ENCODE results near the gene YY1.
"Not testable (repeated sequence)": the region's sequence is repeated elsewhere in the genome, so short reads cannot be mapped to it uniquely, and the experiment has no call there.

Gene YY1

GRCh38 chr14:100286484-100287191 lies 47.7 kb downstream of the YY1 start:
- no peak overlapping the region for H2AFZ ChIP-seq (ENCODE audit: low read depth, low read length)
- H3K4me2 ChIP-seq (ENCODE audit: insufficient read depth, low read length): no peak overlapping the region; the same call in 1 of the 2 replicates
- no peaks in the 10 kb centered on the region for H3K9me3 ChIP-seq (ENCODE audit: insufficient read depth, low read length, severe bottlenecking)
- H3K27ac ChIP-seq (ENCODE audit: low read length): no peak overlapping the region
- TF ChIP-seq CTCF (IDR thresholded peaks at IDR 0.05; ENCODE audit: borderline replicate concordance, extremely low read depth, low read length, poor library complexity, severe bottlenecking) (no peak), EZH2 (IDR thresholded peaks at IDR 0.05; ENCODE audit: borderline replicate concordance, low read depth, low read length, severe bottlenecking) (no peak)
- H3K36me3 ChIP-seq (ENCODE audit: insufficient read depth, low read length): peaks cover 43% of the 10 kb centered on the region
- H4K20me1 ChIP-seq (ENCODE audit: insufficient read depth, low read length): peaks cover 66% of the 10 kb centered on the region
- H3K4me3 ChIP-seq (ENCODE audit: low read depth in 1 of 2, low read length in 2 of 2): no peak overlapping the region
- H3K9ac ChIP-seq (ENCODE audit: low read depth, low read length): no peak overlapping the region
- ATAC-seq (ENCODE audit: insufficient read depth, low read depth) (no peak), DNase-seq (no peak)
- H3K4me1 ChIP-seq (ENCODE audit: insufficient read depth, low read length): peaks cover 15% of the 10 kb centered on the region
- no peaks in the 10 kb centered on the region for H3K27me3 ChIP-seq (ENCODE audit: insufficient read depth, low read length, poor library complexity)
- peaks cover 30% of the 10 kb centered on the region for H3K79me2 ChIP-seq (ENCODE audit: insufficient read depth, low read length)

- Histone ChIP-seq H3K27me3 (ENCODE audit: insufficient read depth, low read length, poor library complexity) (no peaks in the 10 kb centered on the region), H2AFZ (ENCODE audit: low read depth, low read length) (no peak overlapping the region), H3K9me3 (ENCODE audit: insufficient read depth, low read length, severe bottlenecking) (no peaks in the 10 kb centered on the region), H3K36me3 (ENCODE audit: insufficient read depth, low read length) (peaks cover 44% of the 10 kb centered on the region), H3K4me1 (ENCODE audit: insufficient read depth, low read length) (peaks cover 15% of the 10 kb centered on the region), H4K20me1 (ENCODE audit: insufficient read depth, low read length) (peaks cover 65% of the 10 kb centered on the region), H3K4me3 (ENCODE audit: low read depth in 1 of 2, low read length in 2 of 2) (no peak overlapping the region), H3K9ac (ENCODE audit: low read depth, low read length) (no peak overlapping the region), H3K4me2 (ENCODE audit: insufficient read depth, low read length) (no peak overlapping the region), H3K27ac (ENCODE audit: low read length) (no peak overlapping the region), H3K79me2 (ENCODE audit: insufficient read depth, low read length) (peaks cover 24% of the 10 kb centered on the region)
- TF ChIP-seq EZH2 (IDR thresholded peaks at IDR 0.05; ENCODE audit: borderline replicate concordance, low read depth, low read length, severe bottlenecking): no peak
- no peak for TF ChIP-seq CTCF (IDR thresholded peaks at IDR 0.05; ENCODE audit: borderline replicate concordance, extremely low read depth, low read length, poor library complexity, severe bottlenecking)
- ATAC-seq (ENCODE audit: insufficient read depth, low read depth): no peak
- no peak for DNase-seq
Observed at GRCh38 chr14:100287202-100287997, 48.5 kb downstream of the YY1 start.

- H3K27ac ChIP-seq (ENCODE audit: low read length); H3K9ac ChIP-seq (ENCODE audit: low read depth, low read length); H3K27me3 ChIP-seq (ENCODE audit: insufficient read depth, low read length, poor library complexity); ATAC-seq (ENCODE audit: insufficient read depth, low read depth); H2AFZ ChIP-seq (ENCODE audit: low read depth, low read length); H3K4me2 ChIP-seq (ENCODE audit: insufficient read depth, low read length); DNase-seq; H3K4me3 ChIP-seq (ENCODE audit: low read depth in 1 of 2, low read length in 2 of 2); H3K9me3 ChIP-seq (ENCODE audit: insufficient read depth, low read length, severe bottlenecking): not testable (repeated sequence)
- peaks cover 65% of the 10 kb centered on the region for H4K20me1 ChIP-seq (ENCODE audit: insufficient read depth, low read length)
- H3K36me3 ChIP-seq (ENCODE audit: insufficient read depth, low read length): peaks cover 44% of the 10 kb centered on the region
- peaks cover 20% of the 10 kb centered on the region for H3K79me2 ChIP-seq (ENCODE audit: insufficient read depth, low read length)
- H3K4me1 ChIP-seq (ENCODE audit: insufficient read depth, low read length): peaks cover 15% of the 10 kb centered on the region
Observed at GRCh38 chr14:100287998-100288295, 49.0 kb downstream of the YY1 start.
